Iris pigment epithelial cell (primary cell): ENCODE data around the gene CDCP2.

Experiments
- DNase-seq: peaks from one replicate; pipeline ENCODE4 v3.0.0-alpha.2; 2011; ENCODE audit warnings: low read depth

Gene CDCP2

GRCh38 chr1:54152696-54153095, at the start of gene CDCP2:
Gene CDCP2, minus strand, starts transcription at chr1:54153000. Its CDS starts 78 bp downstream, at chr1:54152922.
- DNase-seq = no peak

- DNase-seq = no peak
These were observed 47.8 kb upstream of the CDCP2 start for GRCh38 chr1:54200519-54200997.

- DNase-seq = peak; percentile 97
These were observed 47.1 kb upstream of the CDCP2 start, which contains the start of the genes CYB5RL and MRPL37 for GRCh38 chr1:54199765-54200518. Gene CYB5RL, minus strand, starts transcription at chr1:54200030. Its CDS starts 4,414 bp downstream, at chr1:54195616. Gene MRPL37, plus strand, starts transcription at chr1:54200167. Its CDS starts 77 bp downstream, at chr1:54200244.

- DNase-seq = peak; percentile 12
These were observed 46.5 kb upstream of the CDCP2 start for GRCh38 chr1:54199151-54199764.

GRCh38 chr1:54193453-54193852, 40.7 kb upstream of the CDCP2 start:
- DNase-seq = no peak

- no peak for DNase-seq
These were observed 38.7 kb upstream of the CDCP2 start for GRCh38 chr1:54191525-54191924.

GRCh38 chr1:54190526-54190925, 37.7 kb upstream of the CDCP2 start:
- DNase-seq = no peak

- DNase-seq = peak; percentile 10
These were observed 35.5 kb upstream of the CDCP2 start for GRCh38 chr1:54188291-54188690.

- no peak for DNase-seq
These were observed 33.3 kb upstream of the CDCP2 start for GRCh38 chr1:54186056-54186455.

GRCh38 chr1:54180701-54181360, 28.0 kb upstream of the CDCP2 start:
- DNase-seq = no peak

GRCh38 chr1:54178296-54179070, 25.7 kb upstream of the CDCP2 start:
- no peak for DNase-seq

GRCh38 chr1:54177726-54178125, 24.9 kb upstream of the CDCP2 start:
- no peak for DNase-seq

GRCh38 chr1:54176621-54177327, 24.0 kb upstream of the CDCP2 start:
- DNase-seq = no peak

- no peak for DNase-seq
These were observed 21.3 kb upstream of the CDCP2 start for GRCh38 chr1:54174106-54174505.

- DNase-seq = no peak
These were observed 20.9 kb upstream of the CDCP2 start for GRCh38 chr1:54173681-54174080.

- peak; percentile 27 for DNase-seq
These were observed 20.1 kb upstream of the CDCP2 start for GRCh38 chr1:54172614-54173599.

- DNase-seq = no peak
These were observed 18.8 kb upstream of the CDCP2 start for GRCh38 chr1:54171606-54172005.

- DNase-seq = no peak
These were observed 18.2 kb upstream of the CDCP2 start for GRCh38 chr1:54171016-54171415.

GRCh38 chr1:54169068-54169467, 16.3 kb upstream of the CDCP2 start:
- no peak for DNase-seq
